Fibroblast of lung (primary cell): Measurements from ENCODE around the gene SP140. TPM values are rescaled to one million over a fixed set of nuclear protein-coding genes. Genes with fewer than 3 reads are reported as not detected.
A peak's percentile ranks its signal among the peaks of the same experiment; 100 is the strongest.

Experiments
- DNase-seq, 2 donors: peaks; one replicate each; pipeline versions ENCODE4 v3.0.0 to v3.0.0-alpha.2; 2010; ENCODE audit warnings: low read depth in 2 of 2
- H2AFZ ChIP-seq: 2 replicates; pipeline ENCODE4 v1.5.1; 2012; ENCODE audit warnings: low read length, control low read depth, inconsistent platforms
- H3K27ac ChIP-seq: 2 replicates; pipeline ENCODE4 v1.5.1; 2011; ENCODE audit warnings: low read length, control low read depth; ENCODE audit not compliant: insufficient read depth
- H3K27me3 ChIP-seq: 2 replicates; pipeline ENCODE4 v1.5.1; 2011; ENCODE audit warnings: mild to moderate bottlenecking, low read length; ENCODE audit not compliant: control insufficient read depth, insufficient read depth
- H3K36me3 ChIP-seq: 2 replicates; pipeline ENCODE4 v1.5.1; 2011; ENCODE audit warnings: low read length; ENCODE audit not compliant: control insufficient read depth, insufficient read depth
- H3K4me1 ChIP-seq: 2 replicates; pipeline ENCODE4 v1.5.1; 2011; ENCODE audit warnings: low read length; ENCODE audit not compliant: control insufficient read depth, insufficient read depth; ENCODE audit errors: extremely low read depth
- H3K4me2 ChIP-seq: 2 replicates; pipeline ENCODE4 v1.5.1; 2011; ENCODE audit warnings: low read length, control low read depth; ENCODE audit not compliant: insufficient read depth; ENCODE audit errors: extremely low read depth
- H3K4me3 ChIP-seq, 4 experiments: fragments of 200-600 bp in 1 of 4; sonication (generic) in 1 of 4; replicated peaks in 1 of 4; 2 replicates each; pipeline ENCODE4 v1.5.1; 2011 to 2016; ENCODE audit warnings: low read length in 4 of 4, low read depth in 3 of 4, mild to moderate bottlenecking in 3 of 4, control low read depth in 2 of 4, inconsistent platforms in 1 of 4, mixed read lengths in 1 of 4; ENCODE audit not compliant: insufficient read depth in 1 of 4; ENCODE audit errors: control extremely low read depth in 1 of 4
- H3K79me2 ChIP-seq: 2 replicates; pipeline ENCODE4 v1.5.1; 2012; ENCODE audit warnings: mild to moderate bottlenecking, low read length, inconsistent platforms; ENCODE audit not compliant: control insufficient read depth, insufficient read depth
- H3K9ac ChIP-seq: 2 replicates; pipeline ENCODE4 v1.5.1; 2011; ENCODE audit warnings: mild to moderate bottlenecking, low read length, control low read depth; ENCODE audit not compliant: insufficient read depth
- H3K9me3 ChIP-seq: 2 replicates; pipeline ENCODE4 v1.5.1; 2012; ENCODE audit warnings: low read depth, low read length; ENCODE audit not compliant: control insufficient read depth, insufficient read depth
- H4K20me1 ChIP-seq: 2 replicates; pipeline ENCODE4 v1.5.1; 2011; ENCODE audit warnings: low read length; ENCODE audit not compliant: control insufficient read depth, insufficient read depth; ENCODE audit errors: extremely low read depth
- EZH2 ChIP-seq: IDR thresholded peaks from 2 replicates; pipeline ENCODE4 v1.5.1; 2012; ENCODE audit warnings: low read length, control low read depth, mild to moderate bottlenecking; ENCODE audit errors: missing control alignments
- polyA plus RNA-seq, 2 donors: library from polyadenylated mRNA; depleted of rRNA in 1 of 2; stranded (reverse) in 1 of 2; unstranded in 1 of 2; fragments of >200 nt; gene quantifications; 2 replicates each; pipeline ENCODE4 v1.2.1, GENCODE V29; 2011 to 2012; ENCODE audit warnings: missing spikeins in 1 of 2
- total RNA-seq: library from RNA; depleted of rRNA; stranded (reverse); fragments of >200 nt; gene quantifications from 2 replicates; pipeline ENCODE4 v1.2.1, GENCODE V29; 2014
- TF ChIP-seq, protein P1 (sequence below), 2 donors: IDR thresholded peaks in 1 of 2; conservative IDR thresholded peaks in 1 of 2; 1 replicate in 1 of 2; 2 replicates in 1 of 2; pipeline ENCODE4 v1.5.1; 2011 to 2012; ENCODE audit warnings: low read length in 2 of 2, control low read depth in 1 of 2, inconsistent platforms in 1 of 2, low read depth in 1 of 2, mild to moderate bottlenecking in 1 of 2

The SP140 gene
- total and polyA plus RNA-seq, 2 donors (not counting 1 experiment from before 2014, with no cell fraction given): 0.17 to 0.33 TPM

DNA sequence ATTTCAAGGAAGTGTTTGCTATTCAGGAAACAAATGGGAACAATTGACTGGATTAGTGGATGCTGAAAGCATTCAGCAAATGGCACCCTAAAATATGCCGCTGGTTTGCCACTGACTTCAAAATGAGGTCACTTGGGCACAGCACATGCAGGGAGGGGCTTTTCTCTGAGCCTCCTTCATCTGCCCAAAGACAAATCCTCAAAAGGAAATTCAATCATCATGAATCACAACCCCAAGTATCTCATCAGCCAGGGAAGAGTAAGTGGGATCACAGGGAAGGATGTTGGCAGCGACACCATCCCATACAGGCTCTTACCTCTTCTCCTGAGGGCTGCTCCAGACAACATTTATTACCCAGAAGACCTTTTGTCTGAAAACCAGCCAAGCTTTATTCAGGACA is 87.1 kb downstream of the SP140 start:
- H4K20me1 ChIP-seq: no peaks in the 10 kb centered on the region
- H3K4me3 ChIP-seq: no peak overlapping the region
- no peak overlapping the region for H2AFZ ChIP-seq
- H3K9ac ChIP-seq: no peak overlapping the region
- H3K79me2 ChIP-seq: no peaks in the 10 kb centered on the region
- no peaks in the 10 kb centered on the region for H3K4me1 ChIP-seq
- no peaks in the 10 kb centered on the region for H3K36me3 ChIP-seq
- no peak overlapping the region for H3K4me2 ChIP-seq
- peak in 1 of 2 donors; percentile 58 for DNase-seq
- TF ChIP-seq, protein P1, sequence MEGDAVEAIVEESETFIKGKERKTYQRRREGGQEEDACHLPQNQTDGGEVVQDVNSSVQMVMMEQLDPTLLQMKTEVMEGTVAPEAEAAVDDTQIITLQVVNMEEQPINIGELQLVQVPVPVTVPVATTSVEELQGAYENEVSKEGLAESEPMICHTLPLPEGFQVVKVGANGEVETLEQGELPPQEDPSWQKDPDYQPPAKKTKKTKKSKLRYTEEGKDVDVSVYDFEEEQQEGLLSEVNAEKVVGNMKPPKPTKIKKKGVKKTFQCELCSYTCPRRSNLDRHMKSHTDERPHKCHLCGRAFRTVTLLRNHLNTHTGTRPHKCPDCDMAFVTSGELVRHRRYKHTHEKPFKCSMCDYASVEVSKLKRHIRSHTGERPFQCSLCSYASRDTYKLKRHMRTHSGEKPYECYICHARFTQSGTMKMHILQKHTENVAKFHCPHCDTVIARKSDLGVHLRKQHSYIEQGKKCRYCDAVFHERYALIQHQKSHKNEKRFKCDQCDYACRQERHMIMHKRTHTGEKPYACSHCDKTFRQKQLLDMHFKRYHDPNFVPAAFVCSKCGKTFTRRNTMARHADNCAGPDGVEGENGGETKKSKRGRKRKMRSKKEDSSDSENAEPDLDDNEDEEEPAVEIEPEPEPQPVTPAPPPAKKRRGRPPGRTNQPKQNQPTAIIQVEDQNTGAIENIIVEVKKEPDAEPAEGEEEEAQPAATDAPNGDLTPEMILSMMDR (conservative IDR thresholded peaks at IDR 0.05 in 1 of 2, IDR thresholded peaks at IDR 0.05 in 1 of 2; ENCODE audit: low read depth in 1 of 2, low read length in 2 of 2): no peak
- TF ChIP-seq EZH2: no peak
- no peaks in the 10 kb centered on the region for H3K27me3 ChIP-seq
- no peak overlapping the region for H3K27ac ChIP-seq
- no peaks in the 10 kb centered on the region for H3K9me3 ChIP-seq

DNA sequence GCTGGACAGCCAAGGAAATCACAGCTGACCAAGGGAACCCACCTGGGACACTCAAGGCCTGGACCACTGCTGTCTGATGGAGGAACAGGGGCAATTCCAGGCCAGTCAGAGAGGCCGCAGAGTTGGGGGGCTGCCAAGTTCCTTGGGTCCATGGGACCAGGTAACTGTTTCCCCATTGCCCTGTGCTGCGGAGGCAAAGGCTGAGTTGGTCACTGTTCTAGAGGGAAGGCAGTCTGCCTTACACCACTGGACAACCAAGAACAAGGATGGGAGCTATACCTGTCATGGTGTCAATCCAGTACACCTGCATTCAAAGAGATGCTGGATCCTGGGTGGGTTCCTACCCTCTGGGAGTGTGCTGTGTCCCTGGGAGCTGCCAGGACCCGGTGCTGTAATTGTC is 91.8 kb downstream of the SP140 start:
- no peak overlapping the region for H2AFZ ChIP-seq
- no peak overlapping the region for H3K9ac ChIP-seq
- no peaks in the 10 kb centered on the region for H3K4me1 ChIP-seq
- H3K4me2 ChIP-seq: no peak overlapping the region
- H3K9me3 ChIP-seq: no peaks in the 10 kb centered on the region
- H4K20me1 ChIP-seq: no peaks in the 10 kb centered on the region
- no peak overlapping the region for H3K4me3 ChIP-seq
- no peaks in the 10 kb centered on the region for H3K79me2 ChIP-seq
- TF ChIP-seq, protein P1 (conservative IDR thresholded peaks at IDR 0.05 in 1 of 2, IDR thresholded peaks at IDR 0.05 in 1 of 2; ENCODE audit: low read depth in 1 of 2, low read length in 2 of 2): no peak
- TF ChIP-seq EZH2: no peak
- no peaks in the 10 kb centered on the region for H3K36me3 ChIP-seq
- no peaks in the 10 kb centered on the region for H3K27me3 ChIP-seq
- no peak overlapping the region for H3K27ac ChIP-seq
- DNase-seq: no peak

DNA sequence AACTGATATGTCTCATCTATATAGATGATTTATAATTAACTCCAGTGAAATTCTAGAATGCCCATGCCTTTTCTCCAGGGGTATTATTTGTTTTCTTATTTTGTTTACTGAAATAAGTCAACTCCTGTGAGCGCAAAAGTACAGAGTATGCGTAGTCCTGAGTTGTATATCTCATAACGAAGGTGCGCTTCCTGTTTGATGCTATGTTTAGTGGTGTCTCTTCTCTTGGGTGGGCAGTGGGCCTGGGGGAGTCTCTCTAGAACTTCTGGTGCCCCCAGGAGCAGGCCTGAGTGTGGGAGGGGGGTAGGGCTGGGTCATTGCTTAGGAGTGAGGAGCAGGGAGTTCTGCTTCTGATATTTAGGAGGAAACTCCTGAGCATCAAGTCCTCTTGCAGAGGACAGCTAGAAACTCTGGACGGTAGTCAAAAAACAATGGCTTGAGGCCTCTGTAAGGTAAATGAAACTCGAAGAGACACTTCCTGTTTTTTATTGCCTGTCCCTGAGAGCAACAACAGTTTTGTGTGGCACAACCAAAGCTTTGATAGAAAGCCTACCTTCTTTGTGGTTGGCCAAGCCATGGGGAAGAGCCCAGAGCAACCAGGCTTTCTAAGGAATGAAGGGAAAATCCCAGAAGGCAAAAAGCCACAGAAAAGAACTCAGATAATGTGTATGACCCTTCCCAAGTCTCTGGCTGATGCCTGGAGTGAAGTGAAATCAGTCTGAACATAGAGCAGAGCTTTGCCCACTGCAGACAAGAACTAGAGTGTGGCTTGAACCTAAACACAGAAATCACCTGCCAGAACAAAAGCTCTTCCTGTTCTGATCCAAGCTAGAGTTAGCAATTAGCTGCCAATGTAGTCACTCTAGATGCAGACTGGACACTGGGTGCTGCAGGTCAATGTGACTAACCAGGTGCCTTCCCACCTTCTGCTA is 92.9 kb downstream of the SP140 start:
- H3K27me3 ChIP-seq: no peaks in the 10 kb centered on the region
- H4K20me1 ChIP-seq: no peaks in the 10 kb centered on the region
- no peak overlapping the region for H3K4me3 ChIP-seq
- H3K36me3 ChIP-seq: no peaks in the 10 kb centered on the region
- H2AFZ ChIP-seq: no peak overlapping the region
- no peaks in the 10 kb centered on the region for H3K4me1 ChIP-seq
- no peak overlapping the region for H3K4me2 ChIP-seq
- no peak overlapping the region for H3K27ac ChIP-seq
- no peak overlapping the region for H3K9ac ChIP-seq
- no peak for DNase-seq
- no peaks in the 10 kb centered on the region for H3K9me3 ChIP-seq
- TF ChIP-seq EZH2: no peak
- TF ChIP-seq, protein P1 (conservative IDR thresholded peaks at IDR 0.05 in 1 of 2, IDR thresholded peaks at IDR 0.05 in 1 of 2; ENCODE audit: low read depth in 1 of 2, low read length in 2 of 2): no peak
- no peaks in the 10 kb centered on the region for H3K79me2 ChIP-seq
